Smooth muscle cell (in vitro differentiated cells): ENCODE results near the gene KNDC1. TPM values are rescaled to one million over a fixed set of nuclear protein-coding genes. Genes with fewer than 3 reads are reported as not detected.

Experiments used
- DNase-seq: peaks from one replicate; lab custom pipeline; 2025; ENCODE audit not compliant: unreplicated experiment; lab: John Stamatoyannopoulos, UW
- H2AFZ ChIP-seq: fragments of 200-600 bp; sonication (generic); 2 replicates; pipeline ENCODE4 v1.6.0; 2016; ENCODE audit warnings: antibody characterized with exemption, low read depth, mild to moderate bottlenecking
- H3F3A ChIP-seq: fragments of 200-600 bp; sonication (generic); 2 replicates; pipeline ENCODE4 v1.6.0; 2017; ENCODE audit warnings: antibody characterized with exemption, low read depth
- H3K27ac ChIP-seq: fragments of 200-600 bp; sonication (generic); 2 replicates; pipeline ENCODE4 v1.5.1; 2016; ENCODE audit warnings: low read depth, mild to moderate bottlenecking
- H3K27me3 ChIP-seq: fragments of 200-600 bp; sonication (generic); 2 replicates; pipeline ENCODE4 v1.6.1; 2016; ENCODE audit warnings: low read depth, mild to moderate bottlenecking
- H3K36me3 ChIP-seq: fragments of 200-600 bp; sonication (generic); 2 replicates; pipeline ENCODE4 v1.5.1; 2016; ENCODE audit warnings: low read depth
- H3K4me1 ChIP-seq: fragments of 200-600 bp; sonication (generic); 2 replicates; pipeline ENCODE4 v1.5.1; 2016; ENCODE audit warnings: low read depth
- H3K4me2 ChIP-seq: fragments of 200-600 bp; sonication (generic); 2 replicates; pipeline ENCODE4 v1.6.0; 2016; ENCODE audit warnings: mild to moderate bottlenecking
- H3K4me3 ChIP-seq: fragments of 200-600 bp; sonication (generic); 2 replicates; pipeline ENCODE4 v1.5.1; 2016; ENCODE audit warnings: mild to moderate bottlenecking
- H3K79me2 ChIP-seq: fragments of 200-600 bp; sonication (generic); 2 replicates; pipeline ENCODE4 v1.6.0; 2016; ENCODE audit warnings: low read depth, mild to moderate bottlenecking
- H3K9ac ChIP-seq: fragments of 200-600 bp; sonication (generic); 2 replicates; pipeline ENCODE4 v1.6.0; 2016; ENCODE audit warnings: low read depth
- H3K9me3 ChIP-seq: fragments of 200-600 bp; sonication (generic); replicated peaks from 2 replicates; pipeline ENCODE4 v1.5.1; 2016; ENCODE audit warnings: low read depth
- H4K20me1 ChIP-seq: fragments of 200-600 bp; sonication (generic); 2 replicates; pipeline ENCODE4 v1.6.0; 2016; ENCODE audit warnings: low read depth
- WGBS: methylation state at CpG from one replicate; pipeline ENCODE4 v1.1.7; 2016; ENCODE audit warnings: low lambda C conversion rate; 5-methylcytosine and 5-hydroxymethylcytosine counted together
- polyA plus RNA-seq: library from polyadenylated mRNA; unstranded; fragments of >200 nt; fragmentation: Nextera tagmentation; extraction: Ambion mirVana; gene quantifications from 2 replicates; pipeline ENCODE4 v1.2.1, GENCODE V29; 2016
- total RNA-seq: library from RNA; depleted of rRNA; stranded (reverse); fragments of >200 nt; gene quantifications from 2 replicates; pipeline ENCODE4 v1.2.3, GENCODE V29; 2014
- TF ChIP-seq, protein P1 (sequence below): fragments of 200-600 bp; sonication (generic); IDR thresholded peaks from 2 replicates; pipeline ENCODE4 v1.5.1; 2017; ENCODE audit warnings: borderline replicate concordance, mild to moderate bottlenecking, antibody characterized with exemption; ENCODE audit not compliant: insufficient read depth, poor library complexity, severe bottlenecking

The KNDC1 gene
- total and polyA plus RNA-seq, 2 experiments from 2014 or later, result 2.3 to 3.1 TPM

DNA sequence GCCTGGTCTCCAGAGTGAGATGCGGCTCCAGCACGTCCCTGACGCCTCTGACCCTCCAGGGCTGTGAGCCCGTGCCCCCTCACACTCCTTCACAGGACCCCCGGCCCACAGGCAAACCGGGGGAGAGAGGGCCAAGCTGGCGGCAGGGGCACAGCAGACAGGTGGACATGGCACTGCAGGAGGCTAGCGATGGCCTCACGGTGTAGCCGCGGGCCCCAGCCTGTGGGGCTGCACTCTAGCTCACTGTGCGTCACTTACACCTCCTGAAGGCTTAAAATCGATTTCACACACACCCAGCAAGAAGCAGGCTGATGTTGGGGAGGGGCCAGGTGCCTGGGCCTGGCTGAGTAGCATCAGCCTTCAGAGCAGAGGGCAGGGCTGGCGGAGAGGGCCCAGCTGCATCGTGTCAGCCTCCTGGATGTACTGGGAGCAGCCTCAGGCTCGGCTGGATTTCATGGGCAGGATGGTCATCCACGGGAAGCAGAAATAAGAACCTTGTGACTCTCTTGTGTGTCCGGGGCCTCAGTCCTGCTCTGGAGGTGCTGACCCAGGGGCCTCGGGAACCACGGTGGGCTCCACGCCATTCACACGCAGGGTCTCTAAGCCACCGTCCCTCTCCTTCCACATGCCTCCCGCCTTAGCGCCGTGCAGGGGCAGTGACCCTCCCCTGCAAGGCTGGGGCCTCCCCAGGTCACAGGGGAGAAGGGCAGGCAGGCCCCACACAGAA is 19.4 kb upstream of the KNDC1 start:
- 81% methylated on average over 23 of the region's 26 CpGs for WGBS

DNA sequence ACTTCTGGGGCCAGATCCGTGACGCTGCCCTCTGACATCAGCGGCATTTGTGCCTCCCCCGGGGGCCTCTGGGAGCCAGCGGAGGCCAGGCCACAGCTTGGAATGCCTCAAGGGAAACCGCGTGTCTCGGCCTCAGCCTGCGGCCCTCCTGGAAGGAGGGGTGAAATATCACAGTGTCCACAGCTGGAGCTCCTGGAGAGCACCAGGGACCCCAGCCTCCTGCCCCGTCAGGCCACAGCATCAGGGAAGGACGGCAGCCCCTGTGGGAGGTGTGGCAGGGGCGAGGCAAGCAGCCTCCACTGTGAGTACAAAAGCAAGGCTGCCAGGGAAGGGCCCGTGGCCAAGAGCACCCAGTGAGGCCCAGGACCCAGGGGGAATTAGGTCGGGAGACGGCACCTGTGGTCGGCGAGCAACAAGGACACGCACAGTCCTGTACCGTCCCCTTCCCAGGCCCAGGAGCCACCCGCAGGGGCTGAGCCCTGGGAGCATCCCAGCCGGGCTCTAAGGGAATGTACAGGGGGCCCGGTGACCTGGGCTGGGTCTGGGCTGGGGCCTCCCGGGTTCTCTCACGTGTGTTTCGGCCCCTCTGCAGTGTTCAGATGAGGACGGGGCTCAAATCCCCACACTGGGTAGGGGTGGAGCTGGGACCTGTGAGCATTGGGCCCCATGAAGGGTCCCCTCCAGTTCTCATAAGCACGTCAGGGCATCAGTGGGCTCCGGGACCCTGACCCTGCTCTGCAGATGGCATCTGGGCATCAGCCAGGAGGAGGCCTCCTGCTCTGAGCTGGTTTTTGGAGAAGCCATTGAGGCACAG is 18.7 kb upstream of the KNDC1 start:
- Histone ChIP-seq H3K9me3 (no peaks in the 10 kb centered on the region), H3K9ac (no peak overlapping the region), H3K36me3 (no peaks in the 10 kb centered on the region), H3K27me3 (no peaks in the 10 kb centered on the region), H2AFZ (no peak overlapping the region), H3K4me1 (no peaks in the 10 kb centered on the region), H3K79me2 (no peaks in the 10 kb centered on the region), H3K27ac (no peak overlapping the region), H3K4me3 (no peak overlapping the region), H4K20me1 (no peaks in the 10 kb centered on the region), H3K4me2 (no peak overlapping the region), H3F3A (no peaks in the 10 kb centered on the region)
- DNase-seq, result no peak
- TF ChIP-seq, protein P1, sequence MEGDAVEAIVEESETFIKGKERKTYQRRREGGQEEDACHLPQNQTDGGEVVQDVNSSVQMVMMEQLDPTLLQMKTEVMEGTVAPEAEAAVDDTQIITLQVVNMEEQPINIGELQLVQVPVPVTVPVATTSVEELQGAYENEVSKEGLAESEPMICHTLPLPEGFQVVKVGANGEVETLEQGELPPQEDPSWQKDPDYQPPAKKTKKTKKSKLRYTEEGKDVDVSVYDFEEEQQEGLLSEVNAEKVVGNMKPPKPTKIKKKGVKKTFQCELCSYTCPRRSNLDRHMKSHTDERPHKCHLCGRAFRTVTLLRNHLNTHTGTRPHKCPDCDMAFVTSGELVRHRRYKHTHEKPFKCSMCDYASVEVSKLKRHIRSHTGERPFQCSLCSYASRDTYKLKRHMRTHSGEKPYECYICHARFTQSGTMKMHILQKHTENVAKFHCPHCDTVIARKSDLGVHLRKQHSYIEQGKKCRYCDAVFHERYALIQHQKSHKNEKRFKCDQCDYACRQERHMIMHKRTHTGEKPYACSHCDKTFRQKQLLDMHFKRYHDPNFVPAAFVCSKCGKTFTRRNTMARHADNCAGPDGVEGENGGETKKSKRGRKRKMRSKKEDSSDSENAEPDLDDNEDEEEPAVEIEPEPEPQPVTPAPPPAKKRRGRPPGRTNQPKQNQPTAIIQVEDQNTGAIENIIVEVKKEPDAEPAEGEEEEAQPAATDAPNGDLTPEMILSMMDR, result no peak
- 92% methylated on average over 28 of the region's 28 CpGs for WGBS

More for the DNA sequence above, 19.4 kb upstream of the KNDC1 start:
- no peak for DNase-seq
- Histone ChIP-seq H3K27ac (no peak overlapping the region), H3F3A (no peaks in the 10 kb centered on the region), H3K36me3 (no peaks in the 10 kb centered on the region), H3K4me2 (no peak overlapping the region), H3K9ac (no peak overlapping the region), H3K4me3 (no peak overlapping the region), H3K27me3 (no peaks in the 10 kb centered on the region), H4K20me1 (no peaks in the 10 kb centered on the region), H3K79me2 (no peaks in the 10 kb centered on the region), H3K9me3 (no peaks in the 10 kb centered on the region), H3K4me1 (no peaks in the 10 kb centered on the region), H2AFZ (no peak overlapping the region)
- TF ChIP-seq, protein P1, result no peak

DNA sequence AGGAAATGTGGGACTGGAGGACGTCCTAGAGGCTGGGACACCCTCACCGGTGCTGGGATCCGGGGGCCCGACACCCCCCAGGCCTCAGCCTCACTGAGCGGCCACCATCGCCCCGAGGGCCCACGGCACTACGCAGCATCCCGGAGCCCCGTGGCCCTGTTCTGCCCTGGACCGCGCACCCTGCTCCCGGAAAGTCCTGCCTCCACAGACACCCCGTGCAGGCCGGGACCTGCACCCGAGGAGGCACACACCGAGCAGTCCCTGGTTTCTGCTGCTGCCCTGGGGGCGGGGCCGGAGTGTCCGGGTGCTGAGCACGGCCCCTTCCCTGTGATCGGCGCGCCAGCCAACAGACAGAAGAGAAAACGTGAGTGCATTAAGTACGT is 18.1 kb upstream of the KNDC1 start:
- no peak overlapping the region for H3K27ac ChIP-seq
- 94% methylated on average over 27 of the region's 27 CpGs for WGBS
- H3K9ac ChIP-seq, result no peak overlapping the region
- no peaks in the 10 kb centered on the region for H3K79me2 ChIP-seq
- DNase-seq, result no peak
- H3K4me2 ChIP-seq, result no peak overlapping the region
- no peaks in the 10 kb centered on the region for H3F3A ChIP-seq
- H3K36me3 ChIP-seq, result no peaks in the 10 kb centered on the region
- H2AFZ ChIP-seq, result no peak overlapping the region
- TF ChIP-seq, protein P1, result no peak
- H3K27me3 ChIP-seq, result no peaks in the 10 kb centered on the region
- no peaks in the 10 kb centered on the region for H3K4me1 ChIP-seq
- no peaks in the 10 kb centered on the region for H4K20me1 ChIP-seq
- no peaks in the 10 kb centered on the region for H3K9me3 ChIP-seq
- no peak overlapping the region for H3K4me3 ChIP-seq
